Uterus (tissue), 4 donors: Measurements from ENCODE around the gene GAMT. TPM values are rescaled to one million over a fixed set of nuclear protein-coding genes. Genes with fewer than 3 reads are reported as not detected.

ENCODE experiments used
- DNase-seq, 2 donors: peaks; one replicate each; pipeline ENCODE4 v3.0.0-alpha.2; 2019 to 2020
- H3K27ac ChIP-seq, 2 donors: fragments of 200-600 bp; sonication (generic); 1 replicate in 1 of 2; 2 replicates in 1 of 2; pipeline ENCODE4 v1.5.1; 2016 to 2018
- H3K27me3 ChIP-seq, 2 donors: fragments of 200-600 bp; sonication (generic); one replicate each; pipeline ENCODE4 v1.5.1; 2018 to 2019; ENCODE audit warnings: control low read depth in 1 of 2
- H3K36me3 ChIP-seq, 2 donors: fragments of 200-600 bp; sonication (generic); one replicate each; pipeline ENCODE4 v1.5.1; 2019; ENCODE audit warnings: control low read depth in 1 of 2
- H3K4me1 ChIP-seq, 2 donors: fragments of 200-600 bp; sonication (generic); one replicate each; pipeline ENCODE4 v1.5.1; 2018 to 2019; ENCODE audit warnings: control low read depth in 1 of 2
- H3K4me3 ChIP-seq, 2 donors: fragments of 200-600 bp; sonication (generic); 1 replicate in 1 of 2; 2 replicates in 1 of 2; pipeline ENCODE4 v1.5.1; 2018 to 2019; ENCODE audit warnings: mild to moderate bottlenecking in 1 of 2
- H3K9me3 ChIP-seq, 2 donors: fragments of 200-600 bp; sonication (generic); one replicate each; pipeline ENCODE4 v1.5.1; 2019; ENCODE audit warnings: control low read depth in 1 of 2
- CTCF ChIP-seq, 4 experiments: fragments of 200-600 bp in 2 of 4; fragments of 450-650 bp in 2 of 4; sonication (generic) in 2 of 4; IDR thresholded peaks; one replicate each; pipeline ENCODE4 v1.5.1; 2016 to 2019; ENCODE audit warnings: antibody characterized with exemption in 4 of 4, mild to moderate bottlenecking in 2 of 4, moderate library complexity in 1 of 4
- POLR2A ChIP-seq, 2 donors: fragments of 450-650 bp; IDR thresholded peaks; one replicate each; pipeline ENCODE4 v1.6.1; 2016; ENCODE audit warnings: antibody characterized with exemption in 2 of 2, mild to moderate bottlenecking in 1 of 2, moderate library complexity in 1 of 2
- intact Hi-C: fragments of 100-400 bp; cut with DNase I; formaldehyde crosslinking; loops from one replicate; pipeline ENCODE4 v1.15.1; 2023; ENCODE audit warnings: low total_unique reads
- total RNA-seq, 4 donors: library from RNA; depleted of rRNA in 3 of 4; stranded (reverse); fragments of >200 nt in 3 of 4; gene quantifications; one replicate each; pipeline versions ENCODE4 v1.1.0 to v1.2.4, GENCODE V29; 2014 to 2023
- donor health status: DM: yes; HTN: yes; CAD: no.

GAMT gene
- total RNA-seq, 4 donors from 2014 or later: 3.3 to 14.4 (median 8.4) TPM

- no peak for DNase-seq
- H3K36me3 ChIP-seq: no peaks in the 10 kb centered on the region
- no peak for TF ChIP-seq POLR2A (IDR thresholded peaks at IDR 0.05)
- no peak for TF ChIP-seq CTCF (IDR thresholded peaks at IDR 0.05)
- intact Hi-C loops: no loop called here
- peak overlapping the region; percentile 75 to 95 for H3K4me3 ChIP-seq
- peaks cover 0 to 17% of the 10 kb centered on the region in 2 donors for H3K4me1 ChIP-seq
- H3K27me3 ChIP-seq: peaks cover 0 to 4% of the 10 kb centered on the region in 2 donors
- H3K9me3 ChIP-seq: no peaks in the 10 kb centered on the region
- H3K27ac ChIP-seq: peak overlapping the region; percentile 87 to 91
Measured at GRCh38 chr19:1384478-1385110, 16.7 kb downstream of the GAMT start.

- Histone ChIP-seq H3K9me3 (no peaks in the 10 kb centered on the region), H3K27me3 (peaks cover 0 to 4% of the 10 kb centered on the region in 2 donors), H3K36me3 (no peaks in the 10 kb centered on the region), H3K4me1 (peaks cover 0 to 17% of the 10 kb centered on the region in 2 donors), H3K27ac (peak overlapping the region; percentile 87 to 91), H3K4me3 (peak overlapping the region; percentile 75 to 95)
- TF ChIP-seq POLR2A (IDR thresholded peaks at IDR 0.05): no peak
- no peak for TF ChIP-seq CTCF (IDR thresholded peaks at IDR 0.05)
- DNase-seq: no peak
- intact Hi-C loops: no loop called here
Measured at GRCh38 chr19:1384085-1384462, 17.3 kb downstream of the GAMT start.

- DNase-seq: peak; percentile 89 to 95
- Histone ChIP-seq H3K36me3 (no peaks in the 10 kb centered on the region), H3K9me3 (no peaks in the 10 kb centered on the region), H3K4me1 (peaks cover 0 to 17% of the 10 kb centered on the region in 2 donors), H3K27me3 (peaks cover 0 to 4% of the 10 kb centered on the region in 2 donors), H3K27ac (peak within 1 kb of the TSS; percentile 87 to 91), H3K4me3 (peak within 1 kb of the TSS; percentile 75 to 95)
- TF ChIP-seq CTCF (IDR thresholded peaks at IDR 0.05) (peak in 3 of 4 experiments; percentile 8 to 70 (median 45)), POLR2A (IDR thresholded peaks at IDR 0.05) (peak; percentile 41 to 64)
- intact Hi-C loops: no loop called here
Measured at GRCh38 chr19:1383312-1384084, 17.8 kb downstream of the GAMT start, which contains the start of gene NDUFS7. Gene NDUFS7, plus strand, starts transcription at chr19:1383907. Its CDS starts 20 bp downstream, at chr19:1383927.

- H3K27ac ChIP-seq: peak overlapping the region in 1 of 2 donors; percentile 31
- TF ChIP-seq POLR2A (IDR thresholded peaks at IDR 0.05) (no peak), CTCF (IDR thresholded peaks at IDR 0.05) (no peak)
- no peaks in the 10 kb centered on the region for H3K9me3 ChIP-seq
- H3K36me3 ChIP-seq: no peaks in the 10 kb centered on the region
- H3K4me1 ChIP-seq: peaks cover 0 to 17% of the 10 kb centered on the region in 2 donors
- intact Hi-C loops: no loop called here
- H3K27me3 ChIP-seq: peaks cover 0 to 4% of the 10 kb centered on the region in 2 donors
- DNase-seq: no peak
- H3K4me3 ChIP-seq: no peak overlapping the region
Measured at GRCh38 chr19:1383017-1383311, 18.4 kb downstream of the GAMT start.

GRCh38 chr19:1382250-1382649, 19.1 kb downstream of the GAMT start:
- intact Hi-C loops: no loop called here
- no peak for DNase-seq
- peaks cover 0 to 17% of the 10 kb centered on the region in 2 donors for H3K4me1 ChIP-seq
- H3K36me3 ChIP-seq: no peaks in the 10 kb centered on the region
- H3K9me3 ChIP-seq: no peaks in the 10 kb centered on the region
- H3K27ac ChIP-seq: no peak overlapping the region
- TF ChIP-seq POLR2A (IDR thresholded peaks at IDR 0.05): no peak
- no peak for TF ChIP-seq CTCF (IDR thresholded peaks at IDR 0.05)
- H3K4me3 ChIP-seq: no peak overlapping the region
- peaks cover 0 to 4% of the 10 kb centered on the region in 2 donors for H3K27me3 ChIP-seq
